Left lung (tissue), 10 donors: ENCODE results near the gene OXNAD1. TPM values are rescaled to one million over a fixed set of nuclear protein-coding genes. Genes with fewer than 3 reads are reported as not detected.
A peak's percentile ranks its signal among the peaks of the same experiment; 100 is the strongest.

Experiments
- ATAC-seq: fragments of 200-7000 bp; cut with Tn5 transposase; one replicate; pipeline ENCODE4 v1.9.1; 2020; ENCODE audit warnings: moderate library complexity
- DNase-seq, 4 donors: peaks; one replicate each; pipeline ENCODE4 v3.0.0-alpha.2; 2013 to 2020
- H3K27ac ChIP-seq, 2 donors: fragments of 200-600 bp; sonication (generic) in 1 of 2; one replicate each; pipeline versions ENCODE4 v1.5.0 to v1.8.0; 2020 to 2021
- H3K27me3 ChIP-seq, 2 donors: fragments of 200-600 bp; sonication (generic) in 1 of 2; one replicate each; pipeline versions ENCODE4 v1.5.0 to v1.8.0; 2020 to 2021
- H3K36me3 ChIP-seq, 2 donors: fragments of 200-600 bp; sonication (generic) in 1 of 2; one replicate each; pipeline versions ENCODE4 v1.5.0 to v1.8.0; 2020 to 2021
- H3K4me1 ChIP-seq, 2 donors: fragments of 200-600 bp; one replicate each; pipeline ENCODE4 v1.8.0; 2021
- H3K4me3 ChIP-seq, 2 donors: fragments of 200-600 bp; sonication (generic) in 1 of 2; one replicate each; pipeline versions ENCODE4 v1.5.0 to v1.8.0; 2020 to 2021; ENCODE audit warnings: mild to moderate bottlenecking in 1 of 2
- H3K9me3 ChIP-seq, 2 donors: fragments of 200-600 bp; sonication (generic) in 1 of 2; one replicate each; pipeline versions ENCODE4 v1.5.0 to v1.8.0; 2020 to 2021
- intact Hi-C, 2 donors: fragments of 100-400 bp; cut with DNase I; formaldehyde crosslinking; loops; one replicate each; pipeline versions ENCODE4 v1.11.2 to v1.14.2; 2022
- polyA plus RNA-seq, 6 donors: library from polyadenylated mRNA; unstranded; fragments of 120-200 nt; gene quantifications; one replicate each; pipeline ENCODE4 v1.2.1, GENCODE V29; 2013; ENCODE audit not compliant: insufficient read length in 6 of 6
- total RNA-seq, 2 donors: library from RNA; stranded (reverse); fragmentation: NEBNext Ultra II Directional; extraction: Animal tissue kit (Norgen Biotek cat#: 25700); gene quantifications; one replicate each; pipeline ENCODE4 v1.2.1, GENCODE V29; 2021
- TF ChIP-seq, protein P1 (sequence below), 2 donors: fragments of 200-600 bp; sonication (generic) in 1 of 2; IDR thresholded peaks; one replicate each; pipeline versions ENCODE4 v1.5.0 to v1.8.0; 2021; ENCODE audit warnings: antibody characterized with exemption in 2 of 2
- donor health status: DM: no; HTN: yes; CAD: no.
- donor health status: DM: no; HTN: no; CAD: no.

The OXNAD1 gene
- total and polyA plus RNA-seq, 8 donors, result 8.4 to 14.3 (median 11.9) TPM

DNA sequence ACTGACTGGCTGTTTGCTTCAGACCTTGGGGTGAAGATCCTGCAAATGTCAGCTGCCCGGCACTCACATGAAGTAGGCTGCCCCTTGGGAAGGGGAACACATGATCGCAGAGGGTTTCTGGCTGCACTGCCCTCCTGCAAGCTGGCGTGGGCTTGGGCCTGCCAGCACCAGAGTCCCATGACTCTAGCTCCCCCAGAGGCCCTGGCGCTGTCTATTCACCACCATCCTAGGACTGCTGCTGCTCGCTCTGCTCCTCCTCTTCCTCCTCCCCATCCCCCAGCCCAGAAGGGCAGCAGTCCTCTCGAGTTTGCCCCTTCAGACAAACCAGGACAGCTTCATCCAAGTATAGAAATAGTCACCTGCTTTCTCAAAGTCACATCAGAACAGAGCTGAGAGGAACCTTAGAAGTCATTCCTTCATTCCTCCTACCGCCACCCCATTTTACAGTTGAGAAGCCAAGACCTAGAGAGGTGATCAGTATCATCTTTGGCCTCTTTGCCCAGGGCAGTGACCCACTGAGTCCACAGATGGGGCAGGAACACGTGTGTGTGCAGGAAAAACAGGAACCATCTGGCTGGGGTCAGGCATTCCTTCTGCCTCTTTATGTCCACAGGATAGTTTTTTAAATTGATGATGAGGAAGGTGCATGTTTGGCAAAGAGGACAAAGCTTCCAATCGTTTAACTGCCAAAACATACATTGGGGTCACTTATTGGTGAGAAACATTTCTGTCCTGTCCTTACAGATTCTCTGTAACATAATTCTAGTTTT lies 13.5 kb upstream of the OXNAD1 start:
- H3K27ac ChIP-seq, result no peak overlapping the region
- no peak for ATAC-seq
- intact Hi-C loops, result no loop called here
- DNase-seq, result no peak
- no peaks in the 10 kb centered on the region for H3K9me3 ChIP-seq
- H3K27me3 ChIP-seq, result no peaks in the 10 kb centered on the region
- H3K4me3 ChIP-seq, result no peak overlapping the region
- peaks cover 4 to 20% of the 10 kb centered on the region in 2 donors for H3K4me1 ChIP-seq
- H3K36me3 ChIP-seq, result peaks cover 0 to 2% of the 10 kb centered on the region in 2 donors
- TF ChIP-seq, protein P1, sequence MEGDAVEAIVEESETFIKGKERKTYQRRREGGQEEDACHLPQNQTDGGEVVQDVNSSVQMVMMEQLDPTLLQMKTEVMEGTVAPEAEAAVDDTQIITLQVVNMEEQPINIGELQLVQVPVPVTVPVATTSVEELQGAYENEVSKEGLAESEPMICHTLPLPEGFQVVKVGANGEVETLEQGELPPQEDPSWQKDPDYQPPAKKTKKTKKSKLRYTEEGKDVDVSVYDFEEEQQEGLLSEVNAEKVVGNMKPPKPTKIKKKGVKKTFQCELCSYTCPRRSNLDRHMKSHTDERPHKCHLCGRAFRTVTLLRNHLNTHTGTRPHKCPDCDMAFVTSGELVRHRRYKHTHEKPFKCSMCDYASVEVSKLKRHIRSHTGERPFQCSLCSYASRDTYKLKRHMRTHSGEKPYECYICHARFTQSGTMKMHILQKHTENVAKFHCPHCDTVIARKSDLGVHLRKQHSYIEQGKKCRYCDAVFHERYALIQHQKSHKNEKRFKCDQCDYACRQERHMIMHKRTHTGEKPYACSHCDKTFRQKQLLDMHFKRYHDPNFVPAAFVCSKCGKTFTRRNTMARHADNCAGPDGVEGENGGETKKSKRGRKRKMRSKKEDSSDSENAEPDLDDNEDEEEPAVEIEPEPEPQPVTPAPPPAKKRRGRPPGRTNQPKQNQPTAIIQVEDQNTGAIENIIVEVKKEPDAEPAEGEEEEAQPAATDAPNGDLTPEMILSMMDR (IDR thresholded peaks at IDR 0.05), result no peak

DNA sequence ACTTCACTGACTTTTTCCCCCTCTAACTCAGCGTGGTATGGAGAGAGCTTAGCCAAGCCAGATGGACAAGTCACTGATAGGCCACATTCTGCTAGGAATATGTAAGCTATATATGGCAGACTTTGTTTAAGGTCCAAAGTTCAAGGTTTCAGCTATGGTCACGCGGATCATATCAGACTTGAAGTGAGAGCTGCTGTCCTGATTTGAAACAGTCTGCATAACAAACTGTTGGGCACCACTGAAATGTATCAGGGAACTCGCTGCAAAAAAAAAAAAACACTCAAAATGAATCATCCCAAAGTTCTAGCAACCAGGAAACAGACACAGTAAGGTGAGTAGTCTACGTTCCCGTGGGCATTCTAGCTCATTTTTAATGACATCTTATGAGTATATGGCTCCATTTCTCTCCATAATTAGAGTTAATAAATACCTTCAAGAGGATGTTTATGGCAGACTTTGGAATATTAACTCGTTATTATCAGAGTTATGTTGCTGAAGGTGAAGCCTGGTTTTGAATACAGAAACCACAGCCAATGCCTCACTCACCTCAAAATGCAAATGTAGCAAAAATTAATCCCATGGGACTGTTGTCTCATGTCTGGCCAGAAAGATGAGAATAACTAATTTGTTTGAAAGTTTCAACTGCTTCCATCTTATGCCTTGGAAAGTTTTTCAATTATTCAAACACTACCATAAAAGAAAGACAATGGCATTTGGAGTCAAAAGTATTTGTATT lies 12.6 kb upstream of the OXNAD1 start:
- peaks cover 4 to 16% of the 10 kb centered on the region in 2 donors for H3K4me1 ChIP-seq
- ATAC-seq, result no peak
- peaks cover 0 to 12% of the 10 kb centered on the region in 2 donors for H3K36me3 ChIP-seq
- no peak overlapping the region for H3K27ac ChIP-seq
- TF ChIP-seq, protein P1 (IDR thresholded peaks at IDR 0.05), result no peak
- no peaks in the 10 kb centered on the region for H3K9me3 ChIP-seq
- H3K27me3 ChIP-seq, result no peaks in the 10 kb centered on the region
- intact Hi-C loops, result no loop called here
- H3K4me3 ChIP-seq, result no peak overlapping the region
- no peak for DNase-seq

DNA sequence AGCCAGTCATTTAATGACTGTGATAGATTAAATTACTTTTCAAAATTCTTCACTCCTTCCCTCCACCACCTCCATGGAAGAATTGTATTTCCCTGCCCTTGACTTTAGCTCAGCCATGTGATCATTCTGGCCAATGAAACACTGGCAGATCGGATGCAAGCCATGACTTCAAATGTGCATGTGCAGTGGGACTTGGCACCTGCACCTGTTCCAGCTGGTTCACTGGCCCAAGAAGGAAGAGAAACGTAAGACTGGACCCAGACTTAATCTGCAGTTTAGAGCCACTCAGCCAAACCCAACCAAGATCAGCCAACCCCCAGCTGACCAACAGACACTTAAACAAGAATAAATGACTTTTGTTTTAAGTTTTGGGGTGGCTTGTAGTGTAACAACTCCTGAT lies 12.0 kb upstream of the OXNAD1 start:
- peaks cover 4 to 12% of the 10 kb centered on the region in 2 donors for H3K4me1 ChIP-seq
- H3K27ac ChIP-seq, result peak overlapping the region in 1 of 2 donors; percentile 61
- DNase-seq, result no peak
- intact Hi-C loops, result no loop called here
- H3K27me3 ChIP-seq, result no peaks in the 10 kb centered on the region
- TF ChIP-seq, protein P1 (IDR thresholded peaks at IDR 0.05), result no peak
- H3K4me3 ChIP-seq, result no peak overlapping the region
- ATAC-seq, result no peak
- no peaks in the 10 kb centered on the region for H3K9me3 ChIP-seq
- peaks cover 0 to 13% of the 10 kb centered on the region in 2 donors for H3K36me3 ChIP-seq

DNA sequence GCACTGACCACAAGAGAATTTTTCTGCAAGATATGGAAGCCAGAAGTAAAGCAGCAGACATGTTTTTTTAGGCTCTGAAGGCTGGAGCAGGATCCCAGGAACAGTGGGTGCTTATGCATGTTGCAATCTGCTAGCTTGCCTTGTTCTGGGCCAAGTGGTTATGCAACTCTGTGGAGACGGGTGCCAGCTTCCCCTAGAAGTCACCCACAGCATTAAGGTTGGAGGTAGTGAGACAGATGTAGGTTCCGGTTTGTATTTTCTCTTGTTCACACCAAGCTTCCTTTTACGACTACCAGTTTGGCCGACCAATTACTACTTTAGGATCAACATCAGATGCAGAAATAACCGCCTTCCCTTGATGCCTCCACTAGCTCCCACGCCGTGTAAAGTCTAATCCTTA lies 11.4 kb upstream of the OXNAD1 start:
- Histone ChIP-seq H3K9me3 (no peaks in the 10 kb centered on the region), H3K27me3 (no peaks in the 10 kb centered on the region), H3K36me3 (peaks cover 0 to 16% of the 10 kb centered on the region in 2 donors), H3K27ac (peak overlapping the region in 1 of 2 donors; percentile 61), H3K4me1 (peaks cover 4 to 12% of the 10 kb centered on the region in 2 donors), H3K4me3 (no peak overlapping the region)
- DNase-seq (peak in 1 of 4 donors; percentile 78), ATAC-seq (peak; percentile 94)
- intact Hi-C loops, result no loop called here
- TF ChIP-seq, protein P1 (IDR thresholded peaks at IDR 0.05), result no peak

DNA sequence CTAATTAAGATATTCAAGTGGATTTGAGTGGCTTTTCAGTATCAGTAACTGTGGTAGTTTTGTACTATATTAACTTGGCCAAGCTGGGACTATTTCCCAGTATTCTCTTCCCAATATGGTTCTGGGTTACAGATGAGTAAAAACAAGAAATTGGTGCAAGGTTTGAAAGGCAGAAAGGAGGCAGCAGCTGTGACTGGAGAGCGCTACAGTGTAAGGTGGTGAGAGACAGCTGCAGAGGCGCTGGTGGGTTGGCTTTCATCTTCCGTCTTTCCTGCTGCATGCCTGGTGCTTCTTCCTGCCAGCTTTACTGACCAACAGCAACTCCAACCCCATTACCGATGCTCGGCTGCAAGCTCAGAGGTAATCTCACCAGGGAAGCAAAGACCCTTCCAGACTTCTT lies 10.1 kb upstream of the OXNAD1 start:
- H3K9me3 ChIP-seq, result no peaks in the 10 kb centered on the region
- DNase-seq, result no peak
- TF ChIP-seq, protein P1 (IDR thresholded peaks at IDR 0.05), result no peak
- peaks cover 0 to 29% of the 10 kb centered on the region in 2 donors for H3K36me3 ChIP-seq
- ATAC-seq, result no peak
- H3K4me1 ChIP-seq, result peaks cover 4 to 12% of the 10 kb centered on the region in 2 donors
- H3K4me3 ChIP-seq, result no peak overlapping the region
- intact Hi-C loops, result no loop called here
- H3K27me3 ChIP-seq, result no peaks in the 10 kb centered on the region
- no peak overlapping the region for H3K27ac ChIP-seq
